Inflammatory macrophage treated with lipopolysaccharide for 4 hours (primary cell): ENCODE results near the gene GARS1.
"Not testable (repeated sequence)": the region's sequence is repeated elsewhere in the genome, so short reads cannot be mapped to it uniquely, and the experiment has no call there.

Source experiments
- DNase-seq: peaks from one replicate; pipeline ENCODE4 v3.0.0-alpha.2; 2020

Gene GARS1

GRCh38 chr7:30575910-30576309 is 18.8 kb upstream of the GARS1 start:
- no peak for DNase-seq

- no peak for DNase-seq
Observed at GRCh38 chr7:30583181-30583580, 11.5 kb upstream of the GARS1 start.

DNA sequence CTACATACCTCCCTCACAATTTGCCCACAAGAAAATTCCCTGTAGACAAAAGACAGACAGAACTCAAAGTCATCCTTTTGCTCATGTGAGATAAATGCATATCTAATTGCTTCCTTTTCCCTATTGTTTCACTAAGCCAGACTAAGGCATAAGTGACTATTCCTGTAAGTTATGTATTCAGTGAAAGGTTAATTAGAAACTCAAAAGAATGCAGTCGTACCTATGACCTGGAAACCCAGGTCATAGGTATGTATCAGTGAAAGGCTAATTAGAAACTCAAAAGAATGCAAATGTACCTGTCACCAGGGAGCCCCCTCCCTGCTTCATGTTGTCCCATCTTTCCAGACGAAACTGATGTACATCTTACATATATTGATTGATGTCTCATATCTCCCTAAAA is 10.3 kb upstream of the GARS1 start:
- no peak for DNase-seq

GRCh38 chr7:30584965-30585364 is 9.7 kb upstream of the GARS1 start:
- no peak for DNase-seq

- DNase-seq = peak; percentile 37
Observed at GRCh38 chr7:30585675-30586074, 9.0 kb upstream of the GARS1 start.

DNA sequence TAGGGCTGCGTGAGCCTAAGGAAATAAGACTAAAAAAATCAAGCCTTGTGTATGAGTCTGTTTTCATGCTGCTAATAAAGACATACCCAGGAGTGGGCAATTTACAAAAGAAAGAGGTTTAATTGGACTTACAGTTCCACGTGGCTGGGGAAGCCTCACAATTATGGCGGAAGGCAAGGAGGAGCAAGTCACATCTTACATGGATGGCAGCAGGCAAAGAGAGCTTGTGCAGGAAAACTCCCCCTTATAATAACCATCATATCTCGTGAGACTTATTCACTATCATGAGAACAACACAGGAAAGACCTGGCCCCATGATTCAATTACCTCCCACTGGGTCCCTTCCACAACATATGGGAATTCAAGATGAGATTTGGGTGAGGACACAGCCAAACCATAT is 7.1 kb upstream of the GARS1 start:
- DNase-seq = not testable (repeated sequence)

GRCh38 chr7:30589111-30589510 is 5.6 kb upstream of the GARS1 start:
- DNase-seq = no peak

DNA sequence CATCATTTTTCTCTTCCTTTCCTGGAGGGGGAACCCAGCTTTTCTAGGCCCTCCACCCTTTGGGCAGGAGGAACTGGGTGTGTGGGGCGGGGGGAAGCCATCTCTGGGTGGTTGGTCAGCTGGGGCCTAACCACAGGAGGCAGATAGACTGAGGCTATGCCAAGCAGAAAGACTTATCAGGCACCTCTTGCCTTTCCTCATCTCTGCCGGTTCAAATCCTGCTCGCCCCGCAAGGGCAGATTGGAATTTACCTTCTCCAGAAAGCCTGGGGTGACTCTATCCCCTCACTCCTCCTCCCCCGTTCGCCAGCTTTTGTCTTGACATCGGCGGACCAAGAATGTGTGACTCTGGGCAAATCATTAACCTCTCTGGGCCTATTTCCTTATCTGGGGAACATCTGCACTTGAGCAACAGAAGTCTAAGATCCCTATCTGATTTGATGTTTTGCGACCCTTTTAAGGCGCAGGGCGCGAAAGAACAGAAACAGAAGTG is 584 bp upstream of the GARS1 start:
- peak; percentile 47 for DNase-seq

- no peak for DNase-seq
Observed at GRCh38 chr7:30595436-30596013, 847 bp downstream of the GARS1 start.

DNA sequence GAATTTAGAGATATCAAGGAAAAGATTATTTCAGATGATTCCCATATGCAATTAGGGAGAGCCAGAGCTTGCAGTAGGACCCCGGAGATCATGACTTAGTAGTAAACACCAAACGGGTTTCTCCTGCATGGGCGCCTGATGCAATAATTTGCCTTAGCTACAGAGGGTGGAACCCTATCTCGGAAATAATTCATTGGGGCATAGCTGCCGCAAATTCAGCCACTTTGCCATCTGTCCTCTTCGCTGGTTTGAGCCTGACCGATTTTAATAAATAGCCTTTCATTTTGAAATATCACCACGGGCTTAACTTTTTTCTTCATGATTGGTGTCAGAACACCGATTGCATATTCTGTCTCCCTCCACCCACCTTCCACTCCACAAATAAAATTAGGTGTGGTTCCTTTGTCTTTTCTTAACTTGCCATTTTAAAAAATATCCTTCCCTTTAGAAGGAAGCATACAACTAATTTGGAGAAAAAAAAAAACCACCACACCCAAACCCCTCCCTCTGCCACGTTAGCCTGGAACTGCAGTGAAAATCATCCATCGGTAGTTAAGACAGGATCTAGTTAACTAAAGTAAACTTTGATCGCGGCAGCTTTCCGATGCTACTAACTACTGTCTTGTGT is 1.4 kb downstream of the GARS1 start:
- peak; percentile 36 for DNase-seq

DNA sequence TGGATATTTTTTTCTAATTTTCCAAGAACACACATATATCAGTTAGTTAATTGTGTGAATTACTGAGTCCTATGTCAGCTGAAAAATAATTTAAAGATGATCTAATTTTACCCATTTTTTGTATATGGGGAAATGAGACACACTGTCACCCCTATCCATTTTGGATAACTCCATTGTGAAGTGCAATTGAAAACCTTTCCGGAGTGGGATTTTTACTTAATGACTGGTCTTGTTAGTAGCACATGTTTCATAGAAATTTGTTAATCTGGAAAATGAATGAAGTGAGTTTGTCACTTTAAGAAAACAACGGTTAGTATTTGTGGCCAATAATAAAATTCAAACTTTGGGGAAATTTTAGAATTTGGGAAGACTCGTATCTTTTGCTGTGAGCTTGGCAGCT is 2.0 kb downstream of the GARS1 start:
- no peak for DNase-seq

GRCh38 chr7:30598121-30598876 is 3.6 kb downstream of the GARS1 start:
- no peak for DNase-seq

GRCh38 chr7:30604901-30605300 is 10.2 kb downstream of the GARS1 start:
- DNase-seq = no peak

DNA sequence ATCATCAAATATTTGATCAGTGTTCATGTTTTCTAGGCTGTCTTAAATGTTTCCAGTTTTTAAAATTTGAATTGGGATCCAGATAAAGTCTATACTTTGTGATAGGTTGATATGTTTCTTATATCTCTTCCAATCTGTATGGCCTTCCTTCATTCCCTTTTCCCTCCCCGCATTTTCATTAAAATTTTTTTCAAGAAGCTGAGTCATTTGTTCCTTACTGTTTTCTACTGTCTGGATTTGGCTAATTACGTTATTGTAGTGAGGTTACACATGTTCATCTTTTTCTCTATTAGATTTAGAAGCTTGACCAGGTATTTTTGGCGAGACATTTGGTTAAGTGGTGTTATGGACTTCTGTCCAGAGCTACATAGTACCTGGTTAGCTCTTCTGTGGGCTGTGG is 11.2 kb downstream of the GARS1 start:
- no peak for DNase-seq

GRCh38 chr7:30612658-30613265 is 18.1 kb downstream of the GARS1 start:
- no peak for DNase-seq

DNA sequence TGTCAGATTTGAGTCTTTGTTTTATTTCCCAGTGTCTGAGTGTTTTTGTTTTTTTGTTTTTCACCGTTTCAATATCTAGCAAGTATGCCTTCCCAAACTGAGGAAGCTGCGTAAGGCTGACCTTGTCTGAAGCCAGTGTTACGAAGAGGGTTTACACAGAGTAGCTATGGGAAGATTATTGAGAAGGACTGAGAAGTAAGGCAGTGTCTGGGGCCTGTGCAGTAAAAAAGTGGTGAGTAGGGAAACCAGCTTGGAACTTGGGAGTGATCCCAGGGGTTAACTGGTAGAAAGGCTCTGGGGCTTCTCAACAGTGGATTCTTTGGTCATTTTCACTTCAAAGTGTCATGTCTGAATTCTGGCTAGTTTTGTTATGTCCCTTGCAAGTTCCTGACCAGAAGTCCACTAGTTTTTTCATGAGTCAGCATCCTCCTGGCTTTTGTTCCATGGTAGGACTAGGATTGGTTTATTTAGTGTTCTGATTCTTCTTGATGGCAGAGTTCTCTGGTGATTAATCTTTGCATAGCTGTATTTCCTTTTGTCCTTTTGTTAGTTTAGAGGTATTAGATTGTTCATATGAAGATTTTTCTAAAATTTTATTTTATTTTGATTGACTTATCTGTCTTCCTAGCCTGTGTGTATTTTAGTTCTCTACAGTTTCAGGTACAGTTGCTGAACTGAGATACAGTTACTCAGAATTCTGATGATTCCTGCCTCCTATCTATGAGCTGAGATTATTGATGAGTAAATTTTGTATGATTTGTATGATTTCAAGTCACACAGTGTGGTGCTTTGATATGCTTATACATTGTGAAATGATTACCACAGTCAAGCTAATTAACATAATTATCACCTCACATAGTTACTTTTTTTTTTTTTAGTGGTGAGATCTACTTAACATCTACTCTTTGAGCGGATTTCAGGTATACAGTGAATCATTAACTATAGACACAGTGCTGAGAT is 19.0 kb downstream of the GARS1 start:
- DNase-seq = no peak

DNA sequence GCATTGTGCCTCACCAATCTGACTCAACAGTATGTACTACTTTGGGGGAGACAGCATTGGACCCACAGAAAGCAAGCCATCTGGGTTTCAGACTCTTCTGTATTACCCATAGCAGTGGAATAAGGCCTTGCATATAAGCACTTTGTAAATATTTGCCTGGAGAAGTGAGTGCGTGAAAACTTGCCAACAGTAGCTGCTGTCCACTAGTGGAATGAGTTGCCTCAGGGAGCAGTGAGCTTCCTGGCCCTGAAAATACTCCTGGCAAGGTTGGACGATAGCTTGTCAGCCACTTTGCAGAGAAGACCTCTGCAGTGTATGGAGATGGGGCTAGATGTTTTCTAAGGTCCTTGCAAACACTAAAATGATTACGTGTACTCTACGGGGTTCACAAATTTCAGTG is 21.6 kb downstream of the GARS1 start:
- DNase-seq = no peak

- no peak for DNase-seq
Observed at GRCh38 chr7:30617359-30617758, 22.7 kb downstream of the GARS1 start.

- DNase-seq = no peak
Observed at GRCh38 chr7:30618080-30618676, 23.5 kb downstream of the GARS1 start.

DNA sequence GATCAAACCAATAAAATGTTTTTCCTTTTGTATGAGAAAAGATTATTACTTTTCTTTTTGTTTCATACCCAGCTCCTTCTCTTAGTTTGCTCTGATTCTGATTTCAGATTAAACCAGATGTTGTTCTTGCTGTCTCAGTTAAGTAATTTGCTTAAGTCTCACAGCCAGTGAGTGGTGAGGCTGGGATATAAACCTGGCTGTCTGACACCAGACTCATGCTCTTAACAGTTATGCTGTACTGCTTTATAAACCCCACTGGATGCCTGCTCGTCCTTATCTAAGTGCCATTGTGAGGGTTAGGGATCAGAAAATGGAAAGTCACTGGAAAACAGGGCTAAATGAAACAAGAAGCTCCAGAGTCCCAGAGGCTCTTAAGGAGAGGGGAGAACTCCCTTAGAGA is 24.3 kb downstream of the GARS1 start:
- DNase-seq = no peak

DNA sequence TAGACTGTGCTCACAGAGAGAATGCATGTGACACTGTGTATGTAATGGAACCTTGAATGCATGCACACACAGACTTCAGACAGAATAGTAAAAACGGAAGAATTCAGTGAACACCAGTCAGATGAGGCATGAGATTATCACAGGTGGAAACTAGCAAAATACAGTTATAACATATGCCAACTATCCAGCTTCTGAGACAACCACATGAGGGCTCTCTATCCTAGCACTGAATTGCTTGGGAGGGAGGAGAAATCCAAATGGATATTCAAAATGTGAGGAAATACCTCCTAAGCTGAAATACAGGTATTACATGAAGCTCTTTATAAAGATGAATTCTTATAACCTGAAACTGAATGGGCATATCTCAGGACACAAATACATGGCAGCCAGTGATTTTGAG is 30.6 kb downstream of the GARS1 start:
- no peak for DNase-seq

DNA sequence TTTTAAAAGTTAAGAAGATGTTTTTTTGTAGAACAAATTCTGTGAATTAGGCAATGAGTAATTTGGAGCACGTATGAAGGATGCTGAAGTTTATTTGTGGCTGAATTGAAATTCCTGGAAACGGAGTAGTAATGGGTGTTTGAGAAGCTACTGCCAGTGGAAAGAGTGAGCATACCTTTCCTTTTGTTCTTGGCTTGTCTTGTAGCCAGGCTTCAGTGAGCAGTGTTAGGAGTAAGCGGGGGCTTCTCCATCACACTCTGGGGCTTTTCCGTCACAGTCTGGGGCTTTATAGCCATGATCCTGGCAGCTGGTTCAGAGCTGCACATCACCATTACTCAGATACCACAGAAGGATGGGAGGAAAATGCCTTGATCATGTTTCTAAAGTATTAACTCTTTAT is 32.3 kb downstream of the GARS1 start:
- no peak for DNase-seq
